Measurements from ENCODE around the gene EXOC4.

- TF ChIP-seq CTCF (conservative IDR thresholded peaks at IDR 0.05; ENCODE audit: low read length) (no peak), EZH2phosphoT487 (IDR thresholded peaks at IDR 0.05; ENCODE audit: borderline replicate concordance) (peak; percentile 81; the same call in 1 of the 2 replicates)
These were observed 239.2 kb downstream of the EXOC4 start for GRCh38 chr7:133491846-133492652.
